KOPT-K1 (cell line): ENCODE data around the gene MOBP.
"Not testable (repeated sequence)": the region's sequence is repeated elsewhere in the genome, so short reads cannot be mapped to it uniquely, and the experiment has no call there.

ENCODE experiments used
- H3K27ac ChIP-seq: fragments of 200-600 bp; sonication (generic); 2 replicates; pipeline ENCODE4 v1.5.1; 2016; ENCODE audit warnings: antibody characterized with exemption, mild to moderate bottlenecking, low read depth, low read length; ENCODE audit not compliant: poor library complexity, severe bottlenecking
- H3K36me3 ChIP-seq: fragments of 200-600 bp; sonication (generic); 2 replicates; pipeline ENCODE4 v1.5.1; 2017; ENCODE audit warnings: antibody characterized with exemption, mild to moderate bottlenecking, low read length, moderate library complexity; ENCODE audit not compliant: insufficient read depth
- H3K9me3 ChIP-seq: fragments of 200-600 bp; sonication (generic); 2 replicates; pipeline ENCODE4 v1.5.1; 2017; ENCODE audit warnings: antibody characterized with exemption, low read length, mild to moderate bottlenecking; ENCODE audit not compliant: insufficient read depth, poor library complexity, severe bottlenecking

Gene MOBP

DNA sequence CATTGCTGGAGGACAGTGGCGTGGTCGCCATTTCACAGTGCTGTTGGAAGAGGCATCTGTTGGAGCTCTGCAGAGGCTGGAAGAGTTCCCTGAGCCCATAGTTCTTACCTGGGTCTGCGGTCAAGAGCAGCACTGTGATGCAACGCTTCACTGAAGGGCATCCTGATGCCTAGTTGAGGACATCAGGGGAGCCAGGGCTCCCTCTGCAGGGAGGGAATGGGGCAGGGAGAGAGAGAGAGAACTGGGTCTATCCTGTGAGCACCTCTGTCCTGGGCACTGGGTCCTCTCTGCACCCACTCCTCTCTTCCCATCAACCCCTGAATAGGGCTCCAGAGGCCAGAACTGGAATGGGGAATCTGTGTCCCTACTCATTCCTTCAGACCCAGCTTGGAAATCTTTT is 23.9 kb upstream of the MOBP start:
- Histone ChIP-seq H3K9me3 (no peaks in the 10 kb centered on the region), H3K36me3 (no peaks in the 10 kb centered on the region), H3K27ac (no peak overlapping the region)

DNA sequence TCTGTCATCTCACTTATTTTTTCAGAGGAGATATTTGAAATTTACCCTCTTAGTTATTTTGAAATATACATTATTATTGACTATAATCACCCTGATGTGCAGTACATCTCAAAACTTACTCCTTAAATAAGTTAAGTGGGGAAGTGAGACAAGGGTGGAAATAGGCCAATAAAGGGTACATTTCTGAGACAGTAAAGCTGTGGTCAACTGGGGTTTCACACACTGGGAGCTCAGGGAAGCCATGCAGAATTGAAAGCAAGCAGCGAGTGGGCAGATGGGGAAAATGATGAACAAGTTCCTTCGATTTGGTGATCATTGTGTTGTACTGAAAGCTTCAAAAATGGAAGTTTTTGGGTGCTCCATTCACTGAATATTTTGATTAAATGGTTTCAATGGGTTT is 21.6 kb upstream of the MOBP start:
- Histone ChIP-seq H3K27ac (no peak overlapping the region), H3K9me3 (no peaks in the 10 kb centered on the region), H3K36me3 (no peaks in the 10 kb centered on the region)

DNA sequence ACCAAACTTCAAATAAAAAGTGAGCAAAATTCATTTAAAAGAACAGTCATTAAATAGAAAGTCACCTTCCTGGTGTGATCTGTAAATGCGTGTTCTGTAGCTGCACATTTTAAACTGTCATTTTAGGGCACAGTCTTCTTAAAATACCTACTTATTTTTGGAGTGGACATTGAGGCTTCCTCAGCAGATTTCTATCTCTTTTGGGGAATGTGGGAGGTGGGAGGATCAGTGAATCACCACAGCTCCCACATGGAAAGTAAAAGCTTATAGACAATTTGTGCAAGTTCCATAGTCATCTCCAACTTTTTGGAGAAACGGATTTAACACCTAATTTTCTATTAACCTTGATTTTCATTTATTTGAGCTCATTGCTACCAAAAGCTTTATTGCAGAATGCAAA is 21.0 kb upstream of the MOBP start:
- no peaks in the 10 kb centered on the region for H3K9me3 ChIP-seq
- H3K27ac ChIP-seq, result no peak overlapping the region
- no peaks in the 10 kb centered on the region for H3K36me3 ChIP-seq

DNA sequence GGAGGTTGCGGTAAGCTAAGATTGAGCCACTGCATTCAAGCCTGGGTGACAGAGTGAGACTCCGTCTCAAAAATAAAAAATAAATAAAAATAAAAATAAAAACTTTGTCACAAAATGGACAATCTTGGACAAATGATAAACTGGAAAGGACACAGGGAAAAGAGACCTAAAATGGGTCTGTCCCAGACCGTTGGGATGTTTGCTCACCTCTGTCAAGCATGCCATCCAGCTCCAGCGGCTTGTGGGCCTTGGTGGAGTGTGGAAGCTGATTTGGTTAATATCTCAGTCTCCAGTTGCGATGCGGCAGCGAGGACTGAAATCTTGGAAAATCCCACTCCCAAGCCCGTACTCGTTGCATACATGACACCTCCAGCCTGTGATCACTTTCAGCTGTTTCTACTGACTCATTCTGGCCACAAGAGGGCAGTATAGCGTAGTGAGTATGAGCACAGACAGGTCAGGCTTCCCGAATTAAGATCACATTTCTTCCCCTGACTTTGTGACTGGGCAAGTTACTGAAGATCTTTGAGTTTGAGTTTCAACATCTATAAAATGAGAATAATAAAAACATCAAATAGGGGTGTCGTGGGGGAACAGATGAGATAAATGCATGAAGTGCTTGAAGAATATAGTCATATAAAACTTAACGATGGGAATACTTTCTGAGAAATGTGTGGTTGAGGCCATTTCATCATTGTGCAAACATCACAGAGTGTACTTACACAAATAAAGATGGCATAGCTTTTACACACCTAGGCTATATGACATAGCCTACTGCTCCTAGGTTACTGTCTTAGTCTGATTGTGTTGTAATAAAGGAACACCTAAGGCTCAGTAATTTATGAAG is 19.6 kb upstream of the MOBP start:
- Histone ChIP-seq H3K27ac (no peak overlapping the region), H3K36me3 (no peaks in the 10 kb centered on the region), H3K9me3 (no peaks in the 10 kb centered on the region)

DNA sequence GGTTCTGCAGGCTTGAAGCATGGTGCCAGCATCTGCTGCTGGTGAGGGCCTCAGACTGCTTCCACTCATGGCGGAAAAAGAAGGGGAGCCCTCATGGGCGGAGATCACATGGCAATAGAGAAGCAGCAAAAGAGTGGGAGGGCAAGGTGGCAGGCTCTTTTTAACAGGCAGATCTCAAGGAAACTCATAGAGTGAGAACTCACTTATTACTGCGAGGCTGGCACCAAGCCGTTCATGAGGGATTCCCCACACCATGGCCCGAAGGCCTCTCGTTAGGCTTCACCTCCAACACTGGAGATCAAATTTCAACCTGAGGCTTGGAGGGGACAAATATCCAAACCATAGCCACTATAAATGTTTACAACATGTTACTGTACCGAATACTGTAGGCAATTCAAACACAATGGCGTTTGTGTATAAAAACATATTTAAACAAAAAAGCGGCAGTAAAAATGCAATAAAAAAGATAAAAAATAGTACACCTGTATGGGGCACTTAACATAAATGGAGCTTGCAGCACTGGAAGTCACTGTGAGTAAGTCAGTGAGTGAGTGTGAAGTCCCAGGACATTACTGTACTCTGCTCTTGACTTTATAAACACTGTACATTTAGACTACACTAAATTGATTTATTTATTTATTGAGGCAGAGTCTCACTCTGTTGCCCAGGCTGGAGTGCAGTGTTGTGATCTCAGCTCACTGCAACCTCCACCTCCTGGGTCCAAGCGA is 18.8 kb upstream of the MOBP start:
- Histone ChIP-seq H3K9me3 (no peaks in the 10 kb centered on the region), H3K27ac (no peak overlapping the region), H3K36me3 (no peaks in the 10 kb centered on the region)

DNA sequence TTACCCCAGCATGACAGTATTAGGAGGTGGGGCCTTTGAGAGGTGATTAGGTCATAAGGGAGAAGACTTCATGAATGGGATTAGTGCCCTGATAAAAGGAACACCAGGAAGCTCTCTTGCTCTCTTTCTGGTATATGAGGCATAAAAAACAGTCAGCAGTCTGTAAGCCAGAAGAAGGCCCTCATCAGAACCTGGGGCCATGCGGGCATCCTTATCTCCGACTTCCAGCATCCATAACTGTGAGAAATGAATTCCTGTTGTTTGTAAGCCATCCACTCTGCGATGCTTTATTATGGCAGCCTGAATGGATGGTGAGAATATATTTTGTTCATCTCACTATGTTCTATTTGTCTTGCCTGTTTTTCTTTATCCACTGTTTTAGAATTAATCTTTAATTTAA is 17.7 kb upstream of the MOBP start:
- H3K36me3 ChIP-seq, result no peaks in the 10 kb centered on the region
- H3K27ac ChIP-seq, result no peak overlapping the region
- no peaks in the 10 kb centered on the region for H3K9me3 ChIP-seq

DNA sequence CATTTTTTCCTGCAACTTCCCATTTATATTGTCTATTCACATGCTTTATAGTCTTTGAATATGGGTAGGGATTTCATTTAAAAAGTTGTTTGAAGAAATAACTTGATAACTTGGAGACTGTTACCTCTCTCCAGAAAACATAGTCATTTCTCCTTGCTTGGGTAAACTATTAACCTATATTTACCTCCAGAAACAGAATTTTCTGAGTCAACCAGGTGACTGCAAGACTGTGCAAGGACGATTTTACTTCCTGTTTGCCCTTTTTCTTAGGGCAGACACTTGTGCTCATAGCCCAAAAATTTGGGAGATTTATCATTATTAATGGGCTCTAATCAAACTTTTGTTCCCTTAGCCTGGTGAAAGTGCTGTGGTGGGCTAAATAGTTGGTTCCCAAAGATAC is 14.3 kb upstream of the MOBP start:
- Histone ChIP-seq H3K9me3 (no peaks in the 10 kb centered on the region), H3K27ac (no peak overlapping the region), H3K36me3 (no peaks in the 10 kb centered on the region)

DNA sequence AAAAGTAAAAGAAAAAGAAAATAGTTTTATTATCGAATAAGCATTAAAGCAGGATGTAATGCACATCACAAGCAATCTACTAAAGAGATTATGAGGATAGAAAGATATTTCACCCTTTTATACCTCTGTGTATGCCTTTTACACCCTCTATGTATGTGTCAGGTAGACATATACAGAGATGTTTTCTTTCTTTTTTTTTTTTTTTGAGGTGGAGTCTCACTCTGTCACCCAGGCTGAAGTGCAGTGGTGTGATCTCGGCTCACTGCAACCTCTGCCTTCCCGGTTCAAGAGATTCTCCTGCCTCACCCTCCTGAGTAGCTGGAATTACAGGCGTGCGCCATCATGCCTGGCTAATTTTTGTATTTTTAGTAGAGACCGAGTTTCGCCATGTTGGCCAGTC is 13.6 kb upstream of the MOBP start:
- H3K36me3 ChIP-seq, H3K27ac ChIP-seq, H3K9me3 ChIP-seq: not testable (repeated sequence)

DNA sequence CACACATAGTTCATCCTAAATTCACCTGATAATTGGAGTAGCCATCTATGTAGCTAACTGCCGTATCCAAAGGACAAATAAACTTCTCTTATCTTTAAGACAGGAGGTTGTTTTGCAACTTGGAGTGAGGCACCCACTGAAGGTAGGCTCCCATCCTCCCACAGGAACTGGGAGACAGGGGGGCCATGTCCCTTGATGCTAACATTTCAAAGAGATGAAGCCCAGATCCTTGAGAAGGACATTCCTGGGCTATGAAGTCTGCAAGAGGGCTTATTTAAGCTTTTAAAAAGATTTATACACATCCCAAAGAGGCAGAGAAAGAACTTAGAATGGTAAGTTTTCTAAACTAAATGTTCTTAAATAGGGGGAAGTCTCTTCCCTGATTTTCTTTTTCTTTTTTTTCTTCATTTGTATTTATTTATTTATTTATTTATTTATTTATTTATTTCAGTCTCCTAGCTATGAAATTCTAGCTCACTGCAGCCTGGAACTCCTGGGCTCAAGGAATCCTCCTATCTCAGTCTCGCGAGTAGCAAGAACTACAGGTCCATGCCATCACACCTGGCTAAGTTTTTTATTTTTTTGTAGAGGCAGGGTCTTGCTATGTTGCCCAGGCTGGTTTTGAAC is 12.8 kb upstream of the MOBP start:
- H3K9me3 ChIP-seq, result no peaks in the 10 kb centered on the region
- H3K27ac ChIP-seq, result no peak overlapping the region
- H3K36me3 ChIP-seq, result no peaks in the 10 kb centered on the region

DNA sequence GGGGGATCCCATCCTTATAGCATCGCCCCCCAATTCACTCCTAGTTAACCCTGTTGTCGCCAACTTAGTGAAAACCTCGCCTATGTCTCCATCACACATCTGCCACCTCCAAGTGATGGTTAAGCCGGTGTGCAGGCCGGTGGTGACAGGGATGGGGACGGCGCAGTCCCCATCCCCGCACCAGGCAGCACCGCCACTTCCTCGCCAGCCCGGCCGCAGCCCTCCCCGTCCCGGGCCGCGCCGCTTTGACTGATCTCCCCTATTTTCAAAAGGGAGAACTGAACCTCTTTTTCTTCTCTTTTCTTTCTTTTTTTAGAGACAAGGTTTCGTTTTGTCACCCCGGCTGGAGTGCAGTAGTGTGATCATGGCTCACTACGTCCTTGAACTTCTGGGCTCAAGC is 11.3 kb upstream of the MOBP start:
- H3K27ac ChIP-seq, result no peak overlapping the region
- H3K36me3 ChIP-seq, result no peaks in the 10 kb centered on the region
- no peaks in the 10 kb centered on the region for H3K9me3 ChIP-seq

DNA sequence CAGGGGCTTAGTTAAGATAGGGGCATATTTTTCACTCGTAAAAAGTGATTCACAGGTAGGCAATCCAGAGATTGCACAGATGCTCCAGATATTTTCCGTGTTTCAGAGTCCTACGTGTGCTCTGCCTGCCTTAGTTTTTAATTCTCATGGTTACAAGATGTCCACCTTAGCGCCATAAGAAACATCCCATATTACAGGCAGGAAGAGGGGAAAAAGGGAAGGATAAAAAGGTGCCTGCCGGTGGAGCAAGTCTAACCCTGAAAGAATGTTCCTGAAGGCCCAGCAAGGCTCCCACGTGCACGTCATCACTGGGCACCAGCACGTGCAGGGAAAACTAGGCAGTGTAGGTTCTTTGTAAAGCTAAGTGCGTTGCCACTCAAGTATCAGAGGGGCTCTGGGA is 10.1 kb upstream of the MOBP start:
- Histone ChIP-seq H3K9me3 (no peaks in the 10 kb centered on the region), H3K36me3 (no peaks in the 10 kb centered on the region)

DNA sequence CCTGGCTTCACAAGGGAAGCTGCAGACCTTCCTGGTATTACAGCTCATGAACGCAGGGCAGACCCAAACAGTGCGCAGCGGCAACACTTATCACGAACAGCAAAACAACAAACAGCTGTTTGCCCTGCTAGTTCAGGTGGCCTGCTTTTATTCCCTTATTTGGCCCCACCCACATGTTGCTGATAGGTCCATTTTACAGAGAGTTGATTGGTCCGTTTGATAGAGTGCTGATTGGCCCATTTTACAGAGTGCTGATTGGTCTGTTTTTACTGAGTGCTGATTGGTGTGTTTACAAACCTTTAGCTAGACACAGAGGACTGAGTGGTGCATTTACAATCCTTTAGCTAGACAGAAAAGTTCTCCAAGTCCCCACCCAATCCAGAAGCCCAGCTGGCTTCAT is 8.9 kb upstream of the MOBP start:
- not testable (repeated sequence) for H3K27ac ChIP-seq, H3K9me3 ChIP-seq, H3K36me3 ChIP-seq

More for the DNA sequence above, 10.1 kb upstream of the MOBP start:
- no peak overlapping the region for H3K27ac ChIP-seq

DNA sequence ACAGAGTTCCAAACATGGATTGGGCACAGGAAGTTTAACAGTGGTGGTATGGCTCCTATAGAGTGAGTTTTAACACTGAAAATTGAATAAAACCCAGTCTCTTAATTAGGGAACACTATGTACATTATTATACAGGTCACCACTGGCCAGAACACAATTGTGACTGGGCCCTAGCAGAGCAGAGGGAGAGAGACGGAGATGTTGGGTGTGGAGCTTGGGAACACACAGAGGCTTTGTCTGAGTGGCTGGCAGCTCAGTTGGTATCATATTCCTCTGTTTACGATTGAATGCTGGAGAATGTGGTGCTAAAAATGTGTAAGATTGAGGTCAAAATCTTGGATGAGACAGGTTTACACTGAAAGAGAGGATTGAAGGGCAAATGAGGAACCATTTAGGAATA is 6.8 kb upstream of the MOBP start:
- no peaks in the 10 kb centered on the region for H3K36me3 ChIP-seq
- H3K9me3 ChIP-seq, result no peaks in the 10 kb centered on the region

DNA sequence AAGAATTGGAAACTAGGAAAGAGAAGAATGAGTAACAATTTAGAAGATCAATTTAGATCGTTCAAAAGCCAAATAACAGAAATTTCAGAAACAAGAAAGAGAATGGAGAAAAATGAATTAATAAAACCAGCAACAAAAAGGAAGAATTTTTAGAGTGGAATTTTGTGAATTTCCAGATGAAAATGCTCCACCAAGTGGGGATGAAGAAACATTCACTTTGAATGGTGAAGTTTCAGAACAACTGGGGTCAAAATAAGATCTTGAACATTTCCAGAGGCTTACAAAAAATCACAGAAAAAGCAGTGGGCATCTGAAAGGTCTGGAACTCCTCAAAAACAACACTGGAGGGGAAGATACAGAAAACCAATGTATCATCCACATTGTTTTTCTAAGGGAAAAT is 4.2 kb upstream of the MOBP start:
- no peaks in the 10 kb centered on the region for H3K9me3 ChIP-seq
- H3K36me3 ChIP-seq, result no peaks in the 10 kb centered on the region
- H3K27ac ChIP-seq, result no peak overlapping the region

More for the DNA sequence above, 6.8 kb upstream of the MOBP start:
- H3K27ac ChIP-seq, result no peak overlapping the region

DNA sequence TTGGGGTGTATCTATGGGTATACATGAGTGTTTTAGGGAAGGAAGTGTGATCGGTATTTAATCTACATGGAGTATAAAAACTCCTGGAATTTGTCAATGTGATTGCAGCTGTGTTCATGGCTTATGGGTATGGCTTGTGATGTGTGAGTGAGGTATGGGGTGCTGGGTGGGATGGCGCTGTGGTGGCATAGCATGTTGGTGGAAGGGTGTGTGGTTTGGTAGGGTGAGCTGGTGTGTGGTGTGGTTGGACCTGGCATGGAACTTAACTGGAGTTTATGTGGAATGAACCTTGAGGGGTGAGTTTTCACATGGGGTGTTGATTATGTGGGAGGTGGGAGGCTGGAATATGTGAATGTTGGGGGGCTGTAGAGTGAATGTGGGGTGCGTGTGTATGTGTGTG is 492 bp upstream of the MOBP start:
- Histone ChIP-seq H3K9me3 (no peaks in the 10 kb centered on the region), H3K27ac (no peak overlapping the region), H3K36me3 (no peaks in the 10 kb centered on the region)

DNA sequence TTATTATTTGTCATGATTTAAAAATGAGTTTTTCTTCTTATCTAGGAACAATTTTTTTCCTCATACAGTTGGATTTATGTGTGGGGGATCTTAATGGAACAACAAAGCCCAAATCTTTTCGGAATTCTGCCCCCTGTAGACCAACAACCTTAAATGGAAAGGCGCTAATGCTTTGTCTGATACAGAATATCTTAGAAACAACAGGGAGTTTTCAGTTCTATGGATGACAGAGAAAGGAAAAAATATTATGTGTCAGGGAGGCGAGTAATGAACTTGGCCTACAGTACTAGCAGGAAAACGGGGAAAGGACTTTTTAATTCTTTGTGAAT is 592 bp downstream of the MOBP start:
- H3K9me3 ChIP-seq, result no peaks in the 10 kb centered on the region
- H3K36me3 ChIP-seq, result no peaks in the 10 kb centered on the region
- no peak overlapping the region for H3K27ac ChIP-seq
